ENCODE measurements around the gene FMNL3.

Gene FMNL3

DNA sequence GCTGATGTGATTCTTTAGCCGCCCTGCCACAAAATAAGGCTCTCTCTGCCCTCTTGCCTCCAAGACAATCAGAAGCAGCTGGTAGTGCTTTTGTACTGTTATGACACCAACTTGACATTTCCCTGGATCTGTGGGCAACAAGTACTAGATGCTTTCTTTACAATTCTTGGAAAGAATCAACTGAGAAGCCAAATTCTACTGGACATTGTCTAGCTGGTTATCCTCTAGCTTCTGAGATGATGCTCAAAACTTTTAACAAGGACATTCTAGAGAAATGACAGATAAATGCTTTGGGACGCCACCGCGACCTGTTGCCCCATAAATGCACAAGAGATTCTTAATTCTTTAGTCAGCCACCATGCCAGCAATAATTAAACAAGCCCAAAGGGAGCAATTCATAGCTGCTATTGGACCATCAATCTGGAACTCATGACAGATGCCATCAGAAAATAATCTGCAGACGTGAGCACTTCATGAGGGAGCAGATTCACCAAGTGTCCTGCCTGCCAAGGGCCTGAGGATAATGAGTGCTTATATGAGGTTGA lies 22.8 kb downstream of the FMNL3 start:
- no peak overlapping the region for H3K4me3 ChIP-seq (ENCODE audit: low read length)
- no peak for DNase-seq (ENCODE audit: low read depth)
- TF ChIP-seq, protein P1, sequence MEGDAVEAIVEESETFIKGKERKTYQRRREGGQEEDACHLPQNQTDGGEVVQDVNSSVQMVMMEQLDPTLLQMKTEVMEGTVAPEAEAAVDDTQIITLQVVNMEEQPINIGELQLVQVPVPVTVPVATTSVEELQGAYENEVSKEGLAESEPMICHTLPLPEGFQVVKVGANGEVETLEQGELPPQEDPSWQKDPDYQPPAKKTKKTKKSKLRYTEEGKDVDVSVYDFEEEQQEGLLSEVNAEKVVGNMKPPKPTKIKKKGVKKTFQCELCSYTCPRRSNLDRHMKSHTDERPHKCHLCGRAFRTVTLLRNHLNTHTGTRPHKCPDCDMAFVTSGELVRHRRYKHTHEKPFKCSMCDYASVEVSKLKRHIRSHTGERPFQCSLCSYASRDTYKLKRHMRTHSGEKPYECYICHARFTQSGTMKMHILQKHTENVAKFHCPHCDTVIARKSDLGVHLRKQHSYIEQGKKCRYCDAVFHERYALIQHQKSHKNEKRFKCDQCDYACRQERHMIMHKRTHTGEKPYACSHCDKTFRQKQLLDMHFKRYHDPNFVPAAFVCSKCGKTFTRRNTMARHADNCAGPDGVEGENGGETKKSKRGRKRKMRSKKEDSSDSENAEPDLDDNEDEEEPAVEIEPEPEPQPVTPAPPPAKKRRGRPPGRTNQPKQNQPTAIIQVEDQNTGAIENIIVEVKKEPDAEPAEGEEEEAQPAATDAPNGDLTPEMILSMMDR (IDR thresholded peaks at IDR 0.05; ENCODE audit: insufficient read depth, low read depth, low read length, missing control alignments) = no peak

DNA sequence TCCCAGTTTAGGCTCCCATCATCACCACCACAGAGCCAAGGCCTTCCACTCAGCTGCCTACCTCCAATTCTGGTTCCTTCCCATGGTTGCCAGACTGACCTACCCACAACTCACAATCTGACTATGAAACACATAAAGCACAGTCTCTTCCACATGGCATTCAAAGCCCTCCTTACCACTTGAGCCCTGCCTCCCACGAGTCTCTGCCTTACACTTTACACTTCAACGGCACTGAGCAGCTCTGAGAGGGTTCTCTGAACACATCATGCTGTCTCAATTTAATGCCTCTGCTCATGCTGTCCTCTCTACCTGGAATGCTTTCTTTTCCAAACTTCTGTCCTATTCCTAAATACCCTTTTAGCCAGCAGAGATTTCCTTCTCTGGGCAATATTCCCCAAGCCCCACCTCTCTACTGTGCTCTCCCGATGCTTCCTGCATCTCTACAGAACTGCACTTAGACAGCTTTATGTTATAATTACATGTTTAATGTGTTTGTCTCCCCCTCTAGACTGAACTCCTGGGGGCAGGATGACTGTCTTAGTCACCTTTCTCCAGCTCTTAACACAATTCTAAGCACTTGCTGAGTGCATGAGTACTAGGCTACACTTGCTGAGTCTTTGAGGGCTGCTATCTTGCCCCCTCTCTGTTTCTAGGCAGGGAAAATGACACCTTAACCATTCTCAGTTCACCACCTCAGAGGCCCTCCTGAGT lies 23.5 kb downstream of the FMNL3 start:
- no peak overlapping the region for H3K4me3 ChIP-seq (ENCODE audit: low read length)
- TF ChIP-seq, protein P1 (IDR thresholded peaks at IDR 0.05; ENCODE audit: insufficient read depth, low read depth, low read length, missing control alignments) = no peak
- DNase-seq (ENCODE audit: low read depth) = no peak

DNA sequence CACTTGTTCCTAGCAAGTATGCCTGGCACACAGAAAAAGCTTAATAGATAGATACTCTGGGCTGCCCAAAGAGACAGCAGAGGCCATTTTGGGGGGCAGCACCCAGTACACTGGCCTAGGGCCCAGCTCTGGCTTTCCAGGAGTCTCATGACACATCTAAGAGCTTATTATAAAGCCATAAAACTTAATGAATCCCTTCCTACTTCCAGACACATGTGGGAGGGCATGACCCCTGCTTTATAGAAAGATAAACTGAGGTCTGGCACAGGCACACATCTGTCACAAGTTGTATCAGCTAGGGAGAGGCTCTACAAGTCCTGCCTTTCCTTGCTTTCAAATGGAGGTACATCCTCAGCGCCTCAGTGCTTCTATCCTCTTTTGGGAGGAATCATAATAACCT lies 27.1 kb downstream of the FMNL3 start:
- no peak overlapping the region for H3K4me3 ChIP-seq (ENCODE audit: low read length)
- DNase-seq (ENCODE audit: low read depth) = no peak
- TF ChIP-seq, protein P1 (IDR thresholded peaks at IDR 0.05; ENCODE audit: insufficient read depth, low read depth, low read length, missing control alignments) = no peak

DNA sequence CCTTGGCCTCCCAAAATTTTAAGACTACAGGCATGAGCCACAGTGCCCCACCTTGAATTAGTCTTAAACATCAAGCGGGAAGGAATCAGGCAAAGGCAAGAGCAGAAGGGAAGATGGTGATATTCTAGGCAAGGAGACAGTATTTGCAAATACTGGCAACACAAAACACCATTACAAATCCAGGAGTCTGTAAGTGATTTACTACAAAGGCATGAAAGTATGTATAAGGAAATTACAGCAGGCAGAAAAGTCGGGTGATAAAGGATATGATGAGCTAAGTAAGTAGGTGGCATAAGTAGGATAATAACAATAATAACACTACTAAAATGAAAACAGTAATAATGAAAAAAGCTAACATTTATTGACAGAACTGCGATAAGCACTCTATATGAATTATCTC lies 28.5 kb downstream of the FMNL3 start:
- TF ChIP-seq, protein P1 (IDR thresholded peaks at IDR 0.05; ENCODE audit: insufficient read depth, low read depth, low read length, missing control alignments) = no peak
- no peak for DNase-seq (ENCODE audit: low read depth)
- H3K4me3 ChIP-seq (ENCODE audit: low read length) = no peak overlapping the region

DNA sequence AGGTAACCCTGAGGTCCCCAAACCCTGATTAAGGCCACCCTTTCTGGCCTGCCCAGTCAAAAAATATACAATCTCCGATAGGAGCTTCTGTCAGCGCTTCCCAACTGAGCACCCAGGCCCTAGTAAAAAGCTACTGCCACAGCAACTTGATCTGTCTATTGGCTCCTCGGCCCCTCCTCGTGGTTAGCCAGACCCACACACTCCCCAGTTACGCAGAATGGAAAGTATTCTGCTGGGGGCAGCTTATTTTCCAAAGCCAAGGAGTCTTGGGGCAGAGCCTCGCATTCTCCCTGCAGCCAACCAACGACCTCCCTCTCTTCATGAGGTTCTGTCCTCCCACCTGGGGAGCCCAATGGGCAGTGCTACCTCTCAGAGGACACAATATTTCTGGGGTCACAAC lies 32.1 kb downstream of the FMNL3 start:
- TF ChIP-seq, protein P1 (IDR thresholded peaks at IDR 0.05; ENCODE audit: insufficient read depth, low read depth, low read length, missing control alignments) = no peak
- no peak for DNase-seq (ENCODE audit: low read depth)
- no peak overlapping the region for H3K4me3 ChIP-seq (ENCODE audit: low read length)

DNA sequence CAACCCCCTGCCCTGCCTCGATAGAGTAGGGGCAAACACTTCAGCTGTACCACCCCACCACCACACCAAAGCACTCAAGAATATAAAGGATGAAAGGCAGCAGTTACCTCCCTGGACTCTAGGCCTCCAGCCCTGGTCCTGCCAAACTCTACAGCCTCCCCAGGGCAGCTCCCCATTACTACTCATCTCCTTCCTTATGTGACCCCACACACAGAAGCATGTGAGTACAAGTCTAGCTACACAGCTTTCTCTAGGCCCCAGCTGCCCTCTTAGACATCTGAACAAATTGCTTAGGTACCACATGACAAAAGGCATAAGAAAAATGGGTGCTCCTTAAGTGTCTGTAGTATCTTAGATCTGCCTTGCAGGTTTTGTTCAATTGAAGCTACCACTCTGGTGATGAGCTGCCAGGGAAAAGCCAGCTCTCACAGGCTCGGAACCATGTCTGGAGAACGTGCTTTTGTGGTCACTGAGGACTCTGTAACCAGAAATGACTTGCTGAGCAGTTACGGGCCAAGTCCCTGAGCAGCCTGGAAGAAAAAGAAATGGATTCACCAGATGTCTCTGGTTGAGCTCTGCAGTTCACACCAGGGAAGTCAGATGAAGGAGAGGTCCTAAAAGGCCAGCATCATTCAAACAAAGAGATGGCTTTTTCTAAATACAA lies 32.8 kb downstream of the FMNL3 start:
- TF ChIP-seq, protein P1 (IDR thresholded peaks at IDR 0.05; ENCODE audit: insufficient read depth, low read depth, low read length, missing control alignments) = no peak
- DNase-seq (ENCODE audit: low read depth) = peak; percentile 22
- H3K4me3 ChIP-seq (ENCODE audit: low read length) = no peak overlapping the region

Data from epithelial cell of esophagus (primary cell).